Liver (tissue), 2 donors: Measurements from ENCODE around the gene ABAT.

ENCODE experiments used
- YY1 ChIP-seq: IDR thresholded peaks from 2 replicates; pipeline ENCODE4 v1.6.1; 2016; ENCODE audit warnings: antibody characterized with exemption, mild to moderate bottlenecking
- TF ChIP-seq, protein P1 (sequence below): IDR thresholded peaks from 2 replicates; pipeline ENCODE4 v1.6.1; 2016; ENCODE audit warnings: antibody characterized with exemption
- TF ChIP-seq, protein P2 (sequence below): fragments of 150-350 bp; IDR thresholded peaks from 2 replicates; pipeline ENCODE4 v1.5.1; 2017; ENCODE audit warnings: improper control_type of control experiment, low read depth, low read length; ENCODE audit not compliant: missing input control
- donor health status: healthy.

DNA sequence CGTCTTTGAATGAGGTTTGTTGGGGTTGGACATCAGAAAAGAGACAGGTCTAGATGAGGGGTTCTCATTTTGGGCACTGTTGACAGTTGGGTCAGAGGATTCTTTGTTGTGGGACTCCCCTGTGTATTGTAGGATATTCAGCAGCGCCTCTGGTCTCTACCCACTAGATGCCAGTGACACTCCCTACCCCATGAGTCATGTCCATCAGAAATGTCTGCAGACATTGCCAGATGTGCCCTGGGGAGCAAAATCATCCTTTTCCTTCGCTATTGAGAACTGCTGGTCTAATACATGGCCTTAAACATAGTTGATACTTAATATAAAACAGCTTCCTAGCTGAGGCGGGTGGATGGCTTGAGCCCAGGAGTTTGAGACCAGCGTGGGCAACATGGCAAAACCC lies 3.1 kb downstream of the ABAT start:
- TF ChIP-seq, protein P1, sequence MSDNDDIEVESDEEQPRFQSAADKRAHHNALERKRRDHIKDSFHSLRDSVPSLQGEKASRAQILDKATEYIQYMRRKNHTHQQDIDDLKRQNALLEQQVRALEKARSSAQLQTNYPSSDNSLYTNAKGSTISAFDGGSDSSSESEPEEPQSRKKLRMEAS, result no peak
- TF ChIP-seq, protein P2, sequence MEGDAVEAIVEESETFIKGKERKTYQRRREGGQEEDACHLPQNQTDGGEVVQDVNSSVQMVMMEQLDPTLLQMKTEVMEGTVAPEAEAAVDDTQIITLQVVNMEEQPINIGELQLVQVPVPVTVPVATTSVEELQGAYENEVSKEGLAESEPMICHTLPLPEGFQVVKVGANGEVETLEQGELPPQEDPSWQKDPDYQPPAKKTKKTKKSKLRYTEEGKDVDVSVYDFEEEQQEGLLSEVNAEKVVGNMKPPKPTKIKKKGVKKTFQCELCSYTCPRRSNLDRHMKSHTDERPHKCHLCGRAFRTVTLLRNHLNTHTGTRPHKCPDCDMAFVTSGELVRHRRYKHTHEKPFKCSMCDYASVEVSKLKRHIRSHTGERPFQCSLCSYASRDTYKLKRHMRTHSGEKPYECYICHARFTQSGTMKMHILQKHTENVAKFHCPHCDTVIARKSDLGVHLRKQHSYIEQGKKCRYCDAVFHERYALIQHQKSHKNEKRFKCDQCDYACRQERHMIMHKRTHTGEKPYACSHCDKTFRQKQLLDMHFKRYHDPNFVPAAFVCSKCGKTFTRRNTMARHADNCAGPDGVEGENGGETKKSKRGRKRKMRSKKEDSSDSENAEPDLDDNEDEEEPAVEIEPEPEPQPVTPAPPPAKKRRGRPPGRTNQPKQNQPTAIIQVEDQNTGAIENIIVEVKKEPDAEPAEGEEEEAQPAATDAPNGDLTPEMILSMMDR, result no peak
- TF ChIP-seq YY1, result no peak
